Astrocyte (in vitro differentiated cells and primary cell): ENCODE measurements around the gene SGCA. TPM values are rescaled to one million over a fixed set of nuclear protein-coding genes. Genes with fewer than 3 reads are reported as not detected.

ENCODE experiments used
- DNase-seq: peaks from one replicate; pipeline ENCODE4 v3.0.0-alpha.2; 2010; ENCODE audit warnings: low read depth
- FAIRE-seq: peaks from 2 replicates; lab custom pipeline; 2011; peaks lifted over from hg19 to GRCh38; lab: Jason Lieb, UNC
- H2AFZ ChIP-seq: 2 replicates; pipeline ENCODE4 v1.6.0; 2012; ENCODE audit warnings: low read depth, low read length, inconsistent platforms
- H3K27ac ChIP-seq: 2 replicates; pipeline ENCODE4 v1.5.1; 2011; ENCODE audit warnings: low read depth, low read length, inconsistent platforms
- H3K27me3 ChIP-seq: 2 replicates; pipeline ENCODE4 v1.6.0; 2011; ENCODE audit warnings: low read length, inconsistent platforms; ENCODE audit not compliant: insufficient read depth
- H3K36me3 ChIP-seq: 2 replicates; pipeline ENCODE4 v1.5.1; 2011; ENCODE audit warnings: low read length, inconsistent platforms; ENCODE audit not compliant: insufficient read depth
- H3K4me1 ChIP-seq: 2 replicates; pipeline ENCODE4 v1.5.1; 2011; ENCODE audit warnings: low read length, inconsistent platforms; ENCODE audit not compliant: insufficient read depth
- H3K4me2 ChIP-seq: 2 replicates; pipeline ENCODE4 v1.6.0; 2012; ENCODE audit warnings: low read length, inconsistent platforms
- H3K4me3 ChIP-seq: 2 replicates; pipeline ENCODE4 v1.5.1; 2011; ENCODE audit warnings: low read depth, mild to moderate bottlenecking, low read length, inconsistent platforms; ENCODE audit not compliant: insufficient read depth
- H3K79me2 ChIP-seq: 2 replicates; pipeline ENCODE4 v1.6.0; 2012; ENCODE audit warnings: mild to moderate bottlenecking, low read length, inconsistent platforms; ENCODE audit not compliant: insufficient read depth
- H3K9ac ChIP-seq: 2 replicates; pipeline ENCODE4 v1.6.0; 2012; ENCODE audit warnings: mild to moderate bottlenecking, low read length, inconsistent platforms
- H3K9me3 ChIP-seq: 2 replicates; pipeline ENCODE4 v1.5.1; 2012; ENCODE audit warnings: low read depth, mild to moderate bottlenecking, low read length, inconsistent platforms; ENCODE audit not compliant: insufficient read depth
- H4K20me1 ChIP-seq: 2 replicates; pipeline ENCODE4 v1.6.0; 2012; ENCODE audit warnings: low read length, inconsistent platforms; ENCODE audit not compliant: insufficient read depth
- H3K27ac Mint-ChIP-seq: one replicate; pipeline ENCODE4 v1.8.0; 2021; ENCODE audit warnings: mild to moderate bottlenecking, mixed read lengths; ENCODE audit not compliant: unreplicated experiment
- H3K27me3 Mint-ChIP-seq: one replicate; pipeline ENCODE4 v1.8.0; 2021; ENCODE audit warnings: low read depth, mixed read lengths; ENCODE audit not compliant: unreplicated experiment
- H3K36me3 Mint-ChIP-seq: one replicate; pipeline ENCODE4 v1.8.0; 2021; ENCODE audit warnings: low read depth, mixed read lengths; ENCODE audit not compliant: unreplicated experiment
- H3K4me1 Mint-ChIP-seq: one replicate; pipeline ENCODE4 v1.8.0; 2021; ENCODE audit warnings: low read depth, mixed read lengths; ENCODE audit not compliant: unreplicated experiment
- H3K4me3 Mint-ChIP-seq: one replicate; pipeline ENCODE4 v1.8.0; 2021; ENCODE audit warnings: mild to moderate bottlenecking, moderate library complexity, mixed read lengths; ENCODE audit not compliant: unreplicated experiment
- H3K9me3 Mint-ChIP-seq: one replicate; pipeline ENCODE4 v1.8.0; 2021; ENCODE audit warnings: mild to moderate bottlenecking, mixed read lengths; ENCODE audit not compliant: unreplicated experiment
- EZH2 ChIP-seq: IDR thresholded peaks from 2 replicates; pipeline ENCODE4 v1.6.1; 2012; ENCODE audit warnings: mild to moderate bottlenecking, low read length, inconsistent platforms; ENCODE audit not compliant: insufficient read depth
- total RNA-seq: library from RNA; stranded (reverse); gene quantifications from 2 replicates; pipeline ENCODE4 v1.2.1, GENCODE V29; 2021
- TF ChIP-seq, protein P1 (sequence below): IDR thresholded peaks from 2 replicates; pipeline ENCODE4 v1.5.1; 2011; ENCODE audit warnings: low read depth, mild to moderate bottlenecking, inconsistent platforms, low read length, moderate library complexity; ENCODE audit not compliant: insufficient read depth

SGCA gene
- total RNA-seq, 1 donor from 2014 or later = 0.32 TPM

DNA sequence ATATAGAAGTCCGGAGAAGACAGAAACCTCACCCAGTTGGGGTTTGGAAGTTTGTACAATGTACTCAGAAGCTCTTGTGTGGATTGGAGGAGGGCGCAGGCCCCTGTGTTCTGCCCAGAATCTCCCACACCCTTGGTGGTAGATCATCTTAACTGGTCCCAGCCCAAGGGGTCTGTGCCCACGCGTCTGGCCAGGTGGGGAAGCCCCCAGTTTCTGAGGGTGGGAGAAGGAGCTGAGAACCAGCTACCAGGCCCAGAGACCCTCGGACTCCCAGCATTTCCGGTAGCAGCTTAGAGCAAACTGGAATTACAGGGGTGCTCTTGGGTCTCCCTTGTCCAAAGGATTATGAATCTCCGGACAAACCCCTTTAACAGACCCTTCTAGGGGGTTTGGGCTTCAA lies 13.1 kb upstream of the SGCA start:
- no peak overlapping the region for H2AFZ ChIP-seq
- Mint-ChIP-seq H3K36me3 (peaks cover 4% of the 10 kb centered on the region), H3K27me3 (no peaks in the 10 kb centered on the region), H3K4me3 (no peak overlapping the region), H3K4me1 (peaks cover 2% of the 10 kb centered on the region), H3K27ac (peak overlapping the region; percentile 77), H3K9me3 (no peaks in the 10 kb centered on the region)
- FAIRE-seq (no peak), DNase-seq (no peak)
- H3K27me3 ChIP-seq = no peaks in the 10 kb centered on the region
- H3K27ac ChIP-seq = no peak overlapping the region
- H3K9me3 ChIP-seq = no peaks in the 10 kb centered on the region
- peak overlapping the region; percentile 89 for H3K4me2 ChIP-seq
- no peaks in the 10 kb centered on the region for H3K36me3 ChIP-seq
- TF ChIP-seq, protein P1, sequence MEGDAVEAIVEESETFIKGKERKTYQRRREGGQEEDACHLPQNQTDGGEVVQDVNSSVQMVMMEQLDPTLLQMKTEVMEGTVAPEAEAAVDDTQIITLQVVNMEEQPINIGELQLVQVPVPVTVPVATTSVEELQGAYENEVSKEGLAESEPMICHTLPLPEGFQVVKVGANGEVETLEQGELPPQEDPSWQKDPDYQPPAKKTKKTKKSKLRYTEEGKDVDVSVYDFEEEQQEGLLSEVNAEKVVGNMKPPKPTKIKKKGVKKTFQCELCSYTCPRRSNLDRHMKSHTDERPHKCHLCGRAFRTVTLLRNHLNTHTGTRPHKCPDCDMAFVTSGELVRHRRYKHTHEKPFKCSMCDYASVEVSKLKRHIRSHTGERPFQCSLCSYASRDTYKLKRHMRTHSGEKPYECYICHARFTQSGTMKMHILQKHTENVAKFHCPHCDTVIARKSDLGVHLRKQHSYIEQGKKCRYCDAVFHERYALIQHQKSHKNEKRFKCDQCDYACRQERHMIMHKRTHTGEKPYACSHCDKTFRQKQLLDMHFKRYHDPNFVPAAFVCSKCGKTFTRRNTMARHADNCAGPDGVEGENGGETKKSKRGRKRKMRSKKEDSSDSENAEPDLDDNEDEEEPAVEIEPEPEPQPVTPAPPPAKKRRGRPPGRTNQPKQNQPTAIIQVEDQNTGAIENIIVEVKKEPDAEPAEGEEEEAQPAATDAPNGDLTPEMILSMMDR = no peak
- no peak for TF ChIP-seq EZH2
- peaks cover 22% of the 10 kb centered on the region for H3K4me1 ChIP-seq
- peaks cover 30% of the 10 kb centered on the region for H3K79me2 ChIP-seq
- H3K4me3 ChIP-seq = no peak overlapping the region
- no peak overlapping the region for H3K9ac ChIP-seq
- H4K20me1 ChIP-seq = peaks cover 15% of the 10 kb centered on the region

DNA sequence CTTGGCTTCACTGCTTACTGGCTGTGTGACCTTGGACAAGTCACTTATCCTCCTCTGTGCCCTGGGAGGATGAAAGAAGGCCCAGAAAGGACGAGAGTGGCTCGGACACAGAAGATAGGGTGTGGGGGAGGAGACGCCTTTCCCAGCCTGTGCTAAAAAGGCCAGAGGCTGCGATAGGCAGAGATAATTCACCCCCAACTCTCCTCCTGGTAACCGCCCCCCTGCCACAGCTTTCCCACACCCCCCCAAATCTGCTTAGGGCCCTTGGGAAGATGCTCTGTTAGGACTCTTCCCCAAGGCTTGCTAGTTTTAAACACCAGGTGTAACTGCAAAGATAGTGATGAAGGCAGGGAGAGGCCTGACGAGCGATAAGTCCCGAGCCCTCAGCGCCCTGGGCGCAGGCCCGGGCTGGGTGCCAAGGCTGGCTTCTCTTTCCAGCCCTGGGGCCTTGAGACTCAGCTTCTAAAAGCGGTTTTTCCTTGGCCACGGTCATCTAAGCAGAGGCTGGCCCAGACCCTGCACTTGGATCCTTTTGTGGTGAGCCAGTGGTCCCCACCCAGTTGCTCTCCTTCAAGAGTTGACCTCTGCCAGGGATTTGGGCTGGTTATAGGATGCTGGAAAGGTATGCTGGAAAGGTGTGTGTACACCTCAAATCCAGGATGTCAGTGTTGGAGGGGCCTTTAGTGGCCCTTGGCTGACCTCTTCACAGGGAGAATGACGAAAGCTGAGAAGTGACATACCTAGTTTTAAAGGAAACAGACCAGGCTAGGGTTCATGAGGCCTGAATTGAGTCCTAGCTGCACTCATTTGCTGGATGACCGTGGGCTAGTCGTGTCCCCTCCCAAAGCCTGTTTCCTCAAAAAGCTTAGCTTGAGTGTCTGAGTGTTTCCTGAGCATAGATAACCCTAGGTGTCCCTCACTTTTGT lies 11.9 kb upstream of the SGCA start:
- H3K36me3 ChIP-seq = no peaks in the 10 kb centered on the region
- TF ChIP-seq, protein P1 = no peak
- TF ChIP-seq EZH2 = no peak
- Mint-ChIP-seq H3K27me3 (no peaks in the 10 kb centered on the region), H3K4me1 (peaks cover 1% of the 10 kb centered on the region), H3K4me3 (no peak overlapping the region), H3K36me3 (no peaks in the 10 kb centered on the region), H3K9me3 (no peaks in the 10 kb centered on the region), H3K27ac (no peak overlapping the region)
- peaks cover 4% of the 10 kb centered on the region for H4K20me1 ChIP-seq
- no peaks in the 10 kb centered on the region for H3K9me3 ChIP-seq
- H3K9ac ChIP-seq = no peak overlapping the region
- H3K4me1 ChIP-seq = peaks cover 18% of the 10 kb centered on the region
- no peaks in the 10 kb centered on the region for H3K27me3 ChIP-seq
- no peak overlapping the region for H3K27ac ChIP-seq
- H2AFZ ChIP-seq = no peak overlapping the region
- no peak for DNase-seq
- no peak overlapping the region for H3K4me2 ChIP-seq
- H3K4me3 ChIP-seq = no peak overlapping the region
- H3K79me2 ChIP-seq = peaks cover 19% of the 10 kb centered on the region
- no peak for FAIRE-seq

DNA sequence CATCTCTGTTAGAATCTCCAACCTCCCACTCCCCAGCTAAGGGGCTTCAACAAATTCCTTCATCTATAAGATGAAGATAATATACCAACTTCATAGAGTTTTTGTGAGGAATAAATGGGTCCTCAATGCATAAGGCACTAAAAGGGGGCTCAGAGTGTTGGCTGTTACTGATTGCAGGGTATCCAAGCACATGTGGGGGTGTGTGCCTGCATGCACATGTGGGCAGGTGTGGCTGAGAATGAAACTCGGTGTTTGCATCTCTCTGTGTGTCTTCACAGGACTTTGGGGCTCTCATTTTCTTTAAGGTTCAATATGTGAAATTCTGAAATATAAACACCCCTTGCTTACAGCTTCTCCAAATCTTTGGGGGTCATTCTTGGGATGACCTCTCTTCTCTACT lies 11.2 kb upstream of the SGCA start:
- Histone ChIP-seq H3K4me1 (peaks cover 18% of the 10 kb centered on the region), H3K9ac (no peak overlapping the region), H3K9me3 (no peaks in the 10 kb centered on the region), H3K4me3 (no peak overlapping the region), H2AFZ (no peak overlapping the region), H3K27me3 (no peaks in the 10 kb centered on the region), H3K36me3 (no peaks in the 10 kb centered on the region), H3K4me2 (no peak overlapping the region), H3K27ac (no peak overlapping the region), H3K79me2 (peaks cover 12% of the 10 kb centered on the region), H4K20me1 (no peaks in the 10 kb centered on the region)
- Mint-ChIP-seq H3K27me3 (no peaks in the 10 kb centered on the region), H3K27ac (no peak overlapping the region), H3K36me3 (no peaks in the 10 kb centered on the region), H3K9me3 (no peaks in the 10 kb centered on the region), H3K4me3 (no peak overlapping the region), H3K4me1 (peaks cover 1% of the 10 kb centered on the region)
- FAIRE-seq (no peak), DNase-seq (no peak)
- TF ChIP-seq EZH2 = no peak
